Upper lobe of left lung (tissue), 4 donors: ENCODE measurements around the gene JMJD1C.

Source experiments
- EP300 ChIP-seq, 4 donors: sonication (generic); formaldehyde crosslinking; IDR thresholded peaks; one replicate each; pipeline ENCODE4 v1.5.1; 2017; ENCODE audit warnings: antibody characterized with exemption in 4 of 4, control low read depth in 2 of 4
- POLR2A ChIP-seq, 4 donors: fragments of 450-650 bp; IDR thresholded peaks; one replicate each; pipeline ENCODE4 v1.5.1; 2016 to 2017; ENCODE audit warnings: antibody characterized with exemption in 4 of 4, mild to moderate bottlenecking in 2 of 4
- POLR2AphosphoS5 ChIP-seq, 2 donors: sonication (generic); formaldehyde crosslinking; IDR thresholded peaks; one replicate each; pipeline ENCODE4 v1.5.1; 2017; ENCODE audit warnings: antibody characterized with exemption in 2 of 2
- TF ChIP-seq, protein P1 (sequence below), 6 experiments: fragments of 450-650 bp in 4 of 6; fragments of 200-600 bp in 2 of 6; sonication (generic) in 2 of 6; IDR thresholded peaks; one replicate each; pipeline ENCODE4 v1.5.1; 2016 to 2019; ENCODE audit warnings: antibody characterized with exemption in 6 of 6

DNA sequence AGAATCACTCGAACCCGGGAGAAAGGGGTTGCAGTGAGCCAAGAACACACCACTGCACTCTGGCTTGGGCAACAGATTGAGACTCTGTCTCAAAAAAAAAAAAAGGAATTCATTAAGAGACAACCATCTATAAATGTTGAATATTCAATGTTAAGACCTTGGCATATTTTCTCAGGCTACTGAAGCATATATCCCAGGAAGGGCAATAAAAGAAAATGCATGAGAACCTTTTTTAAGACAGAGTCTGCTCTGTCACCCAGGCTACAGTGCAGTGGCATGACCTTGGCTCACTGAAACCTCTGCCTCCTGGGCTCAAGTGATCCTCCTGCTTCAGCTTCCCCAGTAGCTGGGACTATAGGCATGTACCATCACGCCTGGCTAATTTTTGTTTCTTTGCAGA lies 165.0 kb downstream of the JMJD1C start:
- TF ChIP-seq, protein P1, sequence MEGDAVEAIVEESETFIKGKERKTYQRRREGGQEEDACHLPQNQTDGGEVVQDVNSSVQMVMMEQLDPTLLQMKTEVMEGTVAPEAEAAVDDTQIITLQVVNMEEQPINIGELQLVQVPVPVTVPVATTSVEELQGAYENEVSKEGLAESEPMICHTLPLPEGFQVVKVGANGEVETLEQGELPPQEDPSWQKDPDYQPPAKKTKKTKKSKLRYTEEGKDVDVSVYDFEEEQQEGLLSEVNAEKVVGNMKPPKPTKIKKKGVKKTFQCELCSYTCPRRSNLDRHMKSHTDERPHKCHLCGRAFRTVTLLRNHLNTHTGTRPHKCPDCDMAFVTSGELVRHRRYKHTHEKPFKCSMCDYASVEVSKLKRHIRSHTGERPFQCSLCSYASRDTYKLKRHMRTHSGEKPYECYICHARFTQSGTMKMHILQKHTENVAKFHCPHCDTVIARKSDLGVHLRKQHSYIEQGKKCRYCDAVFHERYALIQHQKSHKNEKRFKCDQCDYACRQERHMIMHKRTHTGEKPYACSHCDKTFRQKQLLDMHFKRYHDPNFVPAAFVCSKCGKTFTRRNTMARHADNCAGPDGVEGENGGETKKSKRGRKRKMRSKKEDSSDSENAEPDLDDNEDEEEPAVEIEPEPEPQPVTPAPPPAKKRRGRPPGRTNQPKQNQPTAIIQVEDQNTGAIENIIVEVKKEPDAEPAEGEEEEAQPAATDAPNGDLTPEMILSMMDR (IDR thresholded peaks at IDR 0.05): no peak
- no peak for TF ChIP-seq POLR2AphosphoS5 (IDR thresholded peaks at IDR 0.05)
- TF ChIP-seq POLR2A (IDR thresholded peaks at IDR 0.05): no peak
- no peak for TF ChIP-seq EP300 (IDR thresholded peaks at IDR 0.05)
